Thoracic aorta (tissue), 2 donors: ENCODE results near the gene CHD6. TPM values are rescaled to one million over a fixed set of nuclear protein-coding genes. Genes with fewer than 3 reads are reported as not detected.

ENCODE experiments used
- ATAC-seq: fragments of 150-250 bp; one replicate; pipeline ENCODE4 v1.8.0; 2017; ENCODE audit warnings: low read depth; ENCODE audit not compliant: insufficient number of reproducible peaks, low FRiP score
- DNase-seq: peaks from one replicate; pipeline ENCODE4 v3.0.0-alpha.2; 2020; ENCODE audit warnings: low spot score
- H3K27ac ChIP-seq, 2 donors: fragments of 200-600 bp; sonication (generic); 1 replicate in 1 of 2; 2 replicates in 1 of 2; pipeline ENCODE4 v1.5.1; 2016; ENCODE audit warnings: mild to moderate bottlenecking in 2 of 2, moderate library complexity in 2 of 2
- H3K27me3 ChIP-seq: fragments of 200-600 bp; sonication (generic); replicated peaks from 2 replicates; pipeline ENCODE4 v1.6.0; 2016; ENCODE audit warnings: mild to moderate bottlenecking; ENCODE audit not compliant: insufficient read depth
- H3K36me3 ChIP-seq: fragments of 200-600 bp; sonication (generic); one replicate; pipeline ENCODE4 v1.5.1; 2016
- H3K4me1 ChIP-seq, 2 donors: fragments of 200-600 bp; sonication (generic); 1 replicate in 1 of 2; 2 replicates in 1 of 2; pipeline versions ENCODE4 v1.5.1 to v1.6.0; 2016; ENCODE audit warnings: low read depth in 2 of 2, mild to moderate bottlenecking in 1 of 2; ENCODE audit not compliant: control insufficient read depth in 1 of 2
- H3K4me3 ChIP-seq: fragments of 200-600 bp; sonication (generic); 2 replicates; pipeline ENCODE4 v1.5.1; 2016; ENCODE audit warnings: mild to moderate bottlenecking
- H3K9me3 ChIP-seq: fragments of 200-600 bp; sonication (generic); 2 replicates; pipeline ENCODE4 v1.5.1; 2016
- CTCF ChIP-seq: fragments of 200-600 bp; sonication (generic); IDR thresholded peaks from one replicate; pipeline ENCODE4 v1.5.1; 2019; ENCODE audit warnings: antibody characterized with exemption
- total RNA-seq, 2 donors: library from RNA; depleted of rRNA; stranded (reverse); fragments of >200 nt; gene quantifications; one replicate each; pipeline versions ENCODE4 v1.1.0 to v1.2.3, GENCODE V29; 2016

The CHD6 gene
- total RNA-seq, 2 donors from 2014 or later: 43.9 to 44.6 TPM

DNA sequence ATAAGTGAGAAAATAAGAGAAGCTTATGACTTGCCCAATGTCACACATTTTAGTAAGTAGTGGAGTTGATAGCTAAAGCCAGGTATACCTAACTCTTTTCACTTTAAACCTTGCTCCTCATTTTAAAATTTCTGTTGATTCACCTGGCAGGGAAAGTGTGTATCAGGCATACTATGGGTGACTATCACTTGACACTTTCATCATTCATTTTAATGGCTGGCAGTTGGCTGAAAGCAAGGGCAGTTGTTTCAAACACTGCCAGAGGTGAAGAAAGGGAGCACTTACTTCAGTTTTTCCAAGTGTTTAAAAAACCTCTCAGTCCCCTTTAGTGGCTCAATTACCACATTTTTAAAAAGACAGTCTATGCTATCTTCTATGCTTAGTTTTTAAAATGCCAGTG is 173.4 kb downstream of the CHD6 start:
- H3K4me3 ChIP-seq: no peak overlapping the region
- DNase-seq (no peak), ATAC-seq (no peak)
- H3K27ac ChIP-seq: no peak overlapping the region
- H3K36me3 ChIP-seq: peaks cover 48% of the 10 kb centered on the region
- no peak for TF ChIP-seq CTCF
- no peaks in the 10 kb centered on the region for H3K27me3 ChIP-seq
- H3K9me3 ChIP-seq: no peaks in the 10 kb centered on the region
- H3K4me1 ChIP-seq: no peaks in the 10 kb centered on the region

- no peak for DNase-seq
- no peak for TF ChIP-seq CTCF
- ATAC-seq: no peak
- no peaks in the 10 kb centered on the region for H3K4me1 ChIP-seq
- no peaks in the 10 kb centered on the region for H3K9me3 ChIP-seq
- no peak overlapping the region for H3K4me3 ChIP-seq
- H3K27ac ChIP-seq: no peak overlapping the region
- H3K27me3 ChIP-seq: no peaks in the 10 kb centered on the region
- H3K36me3 ChIP-seq: peaks cover 56% of the 10 kb centered on the region
Measured at GRCh38 chr20:41443691-41444090, 174.5 kb downstream of the CHD6 start.

- Histone ChIP-seq H3K9me3 (no peaks in the 10 kb centered on the region), H3K36me3 (peaks cover 46% of the 10 kb centered on the region), H3K27ac (no peak overlapping the region), H3K27me3 (no peaks in the 10 kb centered on the region), H3K4me1 (no peaks in the 10 kb centered on the region), H3K4me3 (no peak overlapping the region)
- no peak for TF ChIP-seq CTCF
- ATAC-seq (no peak), DNase-seq (no peak)
Measured at GRCh38 chr20:41440882-41441281, 177.3 kb downstream of the CHD6 start.

DNA sequence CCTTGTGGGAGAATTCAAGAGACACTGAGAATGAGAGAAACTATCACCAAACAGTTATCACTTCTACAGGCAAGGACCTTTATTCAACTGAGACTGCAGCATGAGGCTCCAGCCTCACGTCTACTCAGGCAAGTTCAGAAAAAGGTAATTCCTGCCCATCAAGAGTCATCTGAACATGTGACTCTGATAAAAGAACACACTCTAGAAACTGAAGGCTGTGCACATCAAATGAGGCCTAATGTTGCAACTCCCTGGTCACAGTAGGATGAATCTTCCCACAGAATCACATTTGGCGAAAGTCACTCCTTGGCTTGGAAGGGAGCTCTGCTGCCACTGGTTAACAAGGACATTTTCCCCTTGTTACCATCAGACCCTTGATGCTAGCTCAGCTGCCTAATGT is 180.3 kb downstream of the CHD6 start:
- H3K4me1 ChIP-seq: no peaks in the 10 kb centered on the region
- H3K4me3 ChIP-seq: no peak overlapping the region
- TF ChIP-seq CTCF: no peak
- H3K9me3 ChIP-seq: no peaks in the 10 kb centered on the region
- no peak for DNase-seq
- no peak overlapping the region for H3K27ac ChIP-seq
- H3K36me3 ChIP-seq: peaks cover 27% of the 10 kb centered on the region
- no peaks in the 10 kb centered on the region for H3K27me3 ChIP-seq
- ATAC-seq: no peak

- Histone ChIP-seq H3K36me3 (peaks cover 27% of the 10 kb centered on the region), H3K4me3 (no peak overlapping the region), H3K4me1 (peaks cover 0 to under 1% of the 10 kb centered on the region in 2 donors), H3K9me3 (no peaks in the 10 kb centered on the region), H3K27me3 (no peaks in the 10 kb centered on the region), H3K27ac (no peak overlapping the region)
- DNase-seq (no peak), ATAC-seq (no peak)
- TF ChIP-seq CTCF: no peak
Measured at GRCh38 chr20:41436679-41437078, 181.5 kb downstream of the CHD6 start.
